Occipital lobe (tissue), 3 donors: ENCODE measurements around the gene PIBF1. TPM values are rescaled to one million over a fixed set of nuclear protein-coding genes. Genes with fewer than 3 reads are reported as not detected.
A peak's percentile ranks its signal among the peaks of the same experiment; 100 is the strongest.

Source experiments
- DNase-seq: peaks from one replicate; lab custom pipeline; 2025; lab: John Stamatoyannopoulos, UW
- small RNA-seq: library from RNA; depleted of rRNA; stranded (forward); fragments of <200 nt; gene quantifications from one replicate; pipeline ENCODE3, GENCODE V24; 2014
- total RNA-seq: library from RNA; depleted of rRNA; stranded (reverse); fragments of >200 nt; gene quantifications from one replicate; pipeline ENCODE4 v1.2.3, GENCODE V29; 2014

PIBF1 gene
- total RNA-seq, 1 donor from 2014 or later, result 31.5 TPM

DNA sequence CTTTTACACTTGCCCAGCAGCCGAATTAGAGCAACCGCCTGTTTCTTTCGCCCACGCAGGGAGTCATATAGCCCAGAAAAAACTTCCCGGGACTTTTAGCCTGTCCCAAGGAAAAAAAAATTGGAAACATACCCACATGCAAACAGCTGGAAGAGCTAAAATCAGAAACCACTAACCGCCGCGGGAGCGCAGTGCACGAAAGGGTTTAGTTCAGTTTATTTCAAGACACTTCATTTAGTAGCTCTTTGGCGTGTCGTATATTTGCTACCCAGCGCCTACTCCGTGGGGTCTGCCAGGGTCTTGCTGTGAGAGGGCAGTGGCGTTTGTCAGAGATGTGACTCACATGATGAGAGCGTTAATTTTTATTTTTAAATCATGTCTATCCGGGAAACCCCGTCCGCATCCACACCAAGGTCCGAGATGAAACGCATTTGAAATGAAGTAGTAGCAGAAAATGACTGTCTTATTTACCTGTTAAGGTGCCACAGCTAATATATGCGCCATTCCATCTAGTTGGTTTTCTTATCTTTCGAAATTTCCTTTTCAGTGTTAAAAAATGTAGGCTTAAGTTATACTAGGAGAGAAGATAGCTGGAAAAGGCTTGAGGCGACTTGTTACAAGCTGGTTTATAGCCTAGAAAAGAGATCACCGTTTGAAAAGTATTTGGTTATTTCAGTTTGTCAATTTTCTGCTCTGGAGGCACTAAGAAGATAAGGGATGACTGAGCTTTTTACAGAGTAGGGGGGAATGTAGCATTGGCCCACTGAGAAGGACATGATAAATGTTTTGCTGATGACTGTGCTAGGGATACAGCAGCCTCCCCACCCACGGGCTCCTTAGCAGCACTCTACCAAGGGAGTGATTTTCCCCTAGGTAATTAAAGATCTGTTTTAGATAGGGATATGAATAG, 278.6 kb downstream of the PIBF1 start:
- peak; percentile 48 for DNase-seq

DNA sequence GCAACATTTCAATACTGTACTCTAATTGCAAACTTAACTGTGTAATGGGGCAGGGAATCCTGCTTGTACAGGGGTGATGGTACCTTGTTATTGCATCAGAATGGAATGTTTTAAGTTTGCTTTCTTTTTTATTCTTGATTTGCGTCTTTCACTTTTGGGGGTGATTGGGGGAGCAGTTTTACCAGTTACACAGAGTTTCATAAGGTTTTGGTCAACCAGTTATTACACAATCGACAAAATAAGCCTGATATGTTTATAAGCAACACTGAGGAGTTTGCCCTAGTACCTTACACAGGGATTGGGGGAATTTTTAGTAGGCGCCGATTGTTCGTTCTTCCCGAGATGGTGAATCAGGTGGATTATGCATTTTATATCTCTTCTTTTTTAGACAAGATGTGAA, 279.5 kb downstream of the PIBF1 start:
- DNase-seq, result no peak

DNA sequence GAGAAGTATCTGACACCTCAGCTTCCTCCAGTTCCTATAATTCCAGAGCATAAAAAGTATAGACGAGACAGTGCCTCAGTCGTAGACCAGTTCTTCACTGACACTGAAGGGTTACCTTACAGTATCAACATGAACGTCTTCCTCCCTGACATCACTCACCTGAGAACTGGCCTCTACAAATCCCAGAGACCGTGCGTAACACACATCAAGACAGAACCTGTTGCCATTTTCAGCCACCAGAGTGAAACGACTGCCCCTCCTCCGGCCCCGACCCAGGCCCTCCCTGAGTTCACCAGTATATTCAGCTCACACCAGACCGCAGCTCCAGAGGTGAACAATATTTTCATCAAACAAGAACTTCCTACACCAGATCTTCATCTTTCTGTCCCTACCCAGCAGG, 279.9 kb downstream of the PIBF1 start:
- no peak for DNase-seq

DNA sequence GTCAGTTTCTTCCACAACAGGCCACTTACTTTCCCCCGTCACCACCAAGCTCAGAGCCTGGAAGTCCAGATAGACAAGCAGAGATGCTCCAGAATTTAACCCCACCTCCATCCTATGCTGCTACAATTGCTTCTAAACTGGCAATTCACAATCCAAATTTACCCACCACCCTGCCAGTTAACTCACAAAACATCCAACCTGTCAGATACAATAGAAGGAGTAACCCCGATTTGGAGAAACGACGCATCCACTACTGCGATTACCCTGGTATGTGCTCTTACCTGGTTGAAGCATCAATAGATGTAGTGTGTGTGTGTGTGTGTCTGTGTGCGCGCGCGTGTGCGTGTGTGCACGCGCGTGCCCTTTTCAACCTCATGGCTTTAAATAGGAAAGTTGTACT, 280.5 kb downstream of the PIBF1 start:
- no peak for DNase-seq

DNA sequence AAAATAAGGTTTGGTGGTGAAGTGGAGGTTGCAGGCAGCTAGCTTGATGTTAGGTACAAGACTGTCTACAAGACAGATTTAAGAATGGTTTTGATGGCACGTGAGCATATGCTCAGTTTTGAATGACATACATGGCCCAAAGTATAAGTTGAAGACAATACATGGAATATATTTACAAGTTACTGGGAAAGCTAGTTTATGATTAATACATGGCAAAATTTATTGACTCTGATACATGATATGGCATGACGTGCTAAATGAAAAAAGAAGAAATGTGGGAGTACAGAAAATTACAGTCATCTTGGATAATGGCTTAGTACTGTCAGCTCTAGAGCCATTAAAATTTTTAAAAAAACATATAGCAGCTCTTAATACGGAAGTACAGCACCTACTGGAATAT, 281.2 kb downstream of the PIBF1 start:
- no peak for DNase-seq

DNA sequence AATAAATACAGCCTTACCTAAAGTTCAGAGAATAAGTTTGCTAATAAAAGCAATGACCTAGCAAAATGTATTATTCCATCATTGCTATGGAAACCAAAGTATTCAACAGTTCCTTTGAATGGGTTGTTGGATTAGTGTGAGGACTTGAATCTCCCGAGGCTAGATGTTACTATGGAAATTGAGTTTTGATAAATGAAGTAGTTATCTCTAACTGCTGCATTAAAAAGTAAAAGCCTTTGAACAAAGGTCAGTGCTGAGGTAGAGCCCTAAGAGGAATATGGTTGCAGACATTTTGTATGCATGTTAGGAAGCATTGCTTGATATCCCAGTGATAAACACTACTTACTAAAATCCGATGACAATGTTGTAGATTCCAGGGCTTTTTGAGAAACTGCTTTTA, 283.1 kb downstream of the PIBF1 start:
- no peak for DNase-seq

DNA sequence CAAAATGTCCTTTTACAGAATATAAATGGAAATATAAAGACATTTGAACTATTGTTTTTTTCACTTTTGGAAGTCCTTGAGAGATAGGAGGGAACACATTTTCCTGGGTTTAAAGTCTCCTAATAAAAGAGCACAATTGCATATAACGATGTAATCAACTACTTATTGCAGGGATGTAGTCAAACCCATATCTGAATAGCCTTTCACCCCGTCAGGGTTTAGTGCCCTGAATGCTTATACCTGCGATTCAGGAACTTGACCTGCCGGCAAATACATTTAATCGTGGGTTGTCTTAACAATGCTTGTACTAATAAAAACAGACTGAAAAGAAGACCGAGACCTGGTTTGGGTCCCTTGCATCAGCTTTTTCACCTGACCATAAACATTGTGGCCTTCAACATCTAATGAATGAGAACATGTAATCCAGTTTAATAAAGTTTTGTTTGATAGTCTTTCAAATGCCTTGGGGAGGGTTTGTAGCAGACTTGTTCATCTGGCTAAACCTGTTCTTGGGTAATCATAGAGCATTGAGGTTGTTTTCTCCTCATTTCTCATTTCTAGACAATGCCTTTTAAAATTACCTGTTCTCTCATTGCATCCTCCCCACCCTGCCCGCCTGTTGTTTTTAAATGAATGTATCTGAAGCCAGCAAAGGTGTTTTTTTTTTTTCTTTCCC, 283.9 kb downstream of the PIBF1 start:
- no peak for DNase-seq

Small RNA genes lying within 50 kb of the gene (small RNA-seq; reads per million reads assigned to genes)
- not detected for gene RNU6-79P

Other genes starting within 250 kb of the PIBF1 start
- 41.8 TPM for gene MZT1, start 54.5 kb upstream of the PIBF1 start, total RNA-seq
- gene BORA, start 54.2 kb upstream of the PIBF1 start, total RNA-seq, result 1.6 TPM
- 45.1 TPM for gene DIS3, start 233 bp upstream of the PIBF1 start, total RNA-seq